ENCODE results near the gene MIPOL1. TPM values are rescaled to one million over a fixed set of nuclear protein-coding genes. Genes with fewer than 3 reads are reported as not detected.

Gene MIPOL1
- total and polyA plus RNA-seq, 2 of the 13 experiments (the other 11 are each of a cell fraction or from before 2014, with no cell fraction given) = 8.6 to 34.2 TPM

- TF ChIP-seq ZFYVE20 (CRISPR knock-in tag; IDR thresholded peaks at IDR 0.05; ENCODE audit: borderline replicate concordance, low read depth) (no peak), ELF3 (CRISPR knock-in tag; IDR thresholded peaks at IDR 0.05) (peak; percentile 33; the same call in 1 of the 2 replicates), ZMYM3 (CRISPR knock-in tag; IDR thresholded peaks at IDR 0.05) (no peak), ZNF256 (CRISPR knock-in tag; conservative IDR thresholded peaks at IDR 0.05) (no peak), SRSF9 (IDR thresholded peaks at IDR 0.05; ENCODE audit: borderline replicate concordance, insufficient read depth, low read depth, low read length, poor library complexity, severe bottlenecking) (no peak), ZNF329 (CRISPR knock-in tag; IDR thresholded peaks at IDR 0.05; ENCODE audit: low read depth) (no peak), HNRNPLL (IDR thresholded peaks at IDR 0.05; ENCODE audit: low read depth, low read length, poor library complexity, severe bottlenecking) (no peak), NRL (CRISPR knock-in tag; IDR thresholded peaks at IDR 0.05; ENCODE audit: borderline replicate concordance) (no peak), NFKBIZ (CRISPR knock-in tag; IDR thresholded peaks at IDR 0.05) (no peak), TGIF2 (CRISPR knock-in tag; IDR thresholded peaks at IDR 0.05) (no peak), MYC (CRISPR knock-in tag; IDR thresholded peaks at IDR 0.05; ENCODE audit: borderline replicate concordance) (no peak), ZFP37 (CRISPR knock-in tag; IDR thresholded peaks at IDR 0.05; ENCODE audit: borderline replicate concordance) (no peak), BHLHE40 (IDR thresholded peaks at IDR 0.05; ENCODE audit: low read length) (no peak), ZBTB1 (CRISPR knock-in tag; IDR thresholded peaks at IDR 0.05; ENCODE audit: borderline replicate concordance) (no peak), RAD21 (CRISPR knock-in tag; IDR thresholded peaks at IDR 0.05) (no peak), DR1 (CRISPR knock-in tag; IDR thresholded peaks at IDR 0.05) (no peak), ZNF441 (CRISPR knock-in tag; IDR thresholded peaks at IDR 0.05; ENCODE audit: borderline replicate concordance) (no peak), MTA3 (CRISPR knock-in tag; IDR thresholded peaks at IDR 0.05) (no peak)
- TF ChIP-seq, protein P1, sequence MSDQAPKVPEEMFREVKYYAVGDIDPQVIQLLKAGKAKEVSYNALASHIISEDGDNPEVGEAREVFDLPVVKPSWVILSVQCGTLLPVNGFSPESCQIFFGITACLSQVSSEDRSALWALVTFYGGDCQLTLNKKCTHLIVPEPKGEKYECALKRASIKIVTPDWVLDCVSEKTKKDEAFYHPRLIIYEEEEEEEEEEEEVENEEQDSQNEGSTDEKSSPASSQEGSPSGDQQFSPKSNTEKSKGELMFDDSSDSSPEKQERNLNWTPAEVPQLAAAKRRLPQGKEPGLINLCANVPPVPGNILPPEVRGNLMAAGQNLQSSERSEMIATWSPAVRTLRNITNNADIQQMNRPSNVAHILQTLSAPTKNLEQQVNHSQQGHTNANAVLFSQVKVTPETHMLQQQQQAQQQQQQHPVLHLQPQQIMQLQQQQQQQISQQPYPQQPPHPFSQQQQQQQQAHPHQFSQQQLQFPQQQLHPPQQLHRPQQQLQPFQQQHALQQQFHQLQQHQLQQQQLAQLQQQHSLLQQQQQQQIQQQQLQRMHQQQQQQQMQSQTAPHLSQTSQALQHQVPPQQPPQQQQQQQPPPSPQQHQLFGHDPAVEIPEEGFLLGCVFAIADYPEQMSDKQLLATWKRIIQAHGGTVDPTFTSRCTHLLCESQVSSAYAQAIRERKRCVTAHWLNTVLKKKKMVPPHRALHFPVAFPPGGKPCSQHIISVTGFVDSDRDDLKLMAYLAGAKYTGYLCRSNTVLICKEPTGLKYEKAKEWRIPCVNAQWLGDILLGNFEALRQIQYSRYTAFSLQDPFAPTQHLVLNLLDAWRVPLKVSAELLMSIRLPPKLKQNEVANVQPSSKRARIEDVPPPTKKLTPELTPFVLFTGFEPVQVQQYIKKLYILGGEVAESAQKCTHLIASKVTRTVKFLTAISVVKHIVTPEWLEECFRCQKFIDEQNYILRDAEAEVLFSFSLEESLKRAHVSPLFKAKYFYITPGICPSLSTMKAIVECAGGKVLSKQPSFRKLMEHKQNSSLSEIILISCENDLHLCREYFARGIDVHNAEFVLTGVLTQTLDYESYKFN (CRISPR knock-in tag; conservative IDR thresholded peaks at IDR 0.05) = peak; percentile 38; the same call in 1 of the 2 replicates
- TF ChIP-seq, protein P2, sequence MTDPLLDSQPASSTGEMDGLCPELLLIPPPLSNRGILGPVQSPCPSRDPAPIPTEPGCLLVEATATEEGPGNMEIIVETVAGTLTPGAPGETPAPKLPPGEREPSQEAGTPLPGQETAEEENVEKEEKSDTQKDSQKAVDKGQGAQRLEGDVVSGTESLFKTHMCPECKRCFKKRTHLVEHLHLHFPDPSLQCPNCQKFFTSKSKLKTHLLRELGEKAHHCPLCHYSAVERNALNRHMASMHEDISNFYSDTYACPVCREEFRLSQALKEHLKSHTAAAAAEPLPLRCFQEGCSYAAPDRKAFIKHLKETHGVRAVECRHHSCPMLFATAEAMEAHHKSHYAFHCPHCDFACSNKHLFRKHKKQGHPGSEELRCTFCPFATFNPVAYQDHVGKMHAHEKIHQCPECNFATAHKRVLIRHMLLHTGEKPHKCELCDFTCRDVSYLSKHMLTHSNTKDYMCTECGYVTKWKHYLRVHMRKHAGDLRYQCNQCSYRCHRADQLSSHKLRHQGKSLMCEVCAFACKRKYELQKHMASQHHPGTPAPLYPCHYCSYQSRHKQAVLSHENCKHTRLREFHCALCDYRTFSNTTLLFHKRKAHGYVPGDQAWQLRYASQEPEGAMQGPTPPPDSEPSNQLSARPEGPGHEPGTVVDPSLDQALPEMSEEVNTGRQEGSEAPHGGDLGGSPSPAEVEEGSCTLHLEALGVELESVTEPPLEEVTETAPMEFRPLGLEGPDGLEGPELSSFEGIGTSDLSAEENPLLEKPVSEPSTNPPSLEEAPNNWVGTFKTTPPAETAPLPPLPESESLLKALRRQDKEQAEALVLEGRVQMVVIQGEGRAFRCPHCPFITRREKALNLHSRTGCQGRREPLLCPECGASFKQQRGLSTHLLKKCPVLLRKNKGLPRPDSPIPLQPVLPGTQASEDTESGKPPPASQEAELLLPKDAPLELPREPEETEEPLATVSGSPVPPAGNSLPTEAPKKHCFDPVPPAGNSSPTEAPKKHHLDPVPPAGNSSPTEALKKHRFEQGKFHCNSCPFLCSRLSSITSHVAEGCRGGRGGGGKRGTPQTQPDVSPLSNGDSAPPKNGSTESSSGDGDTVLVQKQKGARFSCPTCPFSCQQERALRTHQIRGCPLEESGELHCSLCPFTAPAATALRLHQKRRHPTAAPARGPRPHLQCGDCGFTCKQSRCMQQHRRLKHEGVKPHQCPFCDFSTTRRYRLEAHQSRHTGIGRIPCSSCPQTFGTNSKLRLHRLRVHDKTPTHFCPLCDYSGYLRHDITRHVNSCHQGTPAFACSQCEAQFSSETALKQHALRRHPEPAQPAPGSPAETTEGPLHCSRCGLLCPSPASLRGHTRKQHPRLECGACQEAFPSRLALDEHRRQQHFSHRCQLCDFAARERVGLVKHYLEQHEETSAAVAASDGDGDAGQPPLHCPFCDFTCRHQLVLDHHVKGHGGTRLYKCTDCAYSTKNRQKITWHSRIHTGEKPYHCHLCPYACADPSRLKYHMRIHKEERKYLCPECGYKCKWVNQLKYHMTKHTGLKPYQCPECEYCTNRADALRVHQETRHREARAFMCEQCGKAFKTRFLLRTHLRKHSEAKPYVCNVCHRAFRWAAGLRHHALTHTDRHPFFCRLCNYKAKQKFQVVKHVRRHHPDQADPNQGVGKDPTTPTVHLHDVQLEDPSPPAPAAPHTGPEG (CRISPR knock-in tag; IDR thresholded peaks at IDR 0.05) = no peak
- TF ChIP-seq, protein P3, sequence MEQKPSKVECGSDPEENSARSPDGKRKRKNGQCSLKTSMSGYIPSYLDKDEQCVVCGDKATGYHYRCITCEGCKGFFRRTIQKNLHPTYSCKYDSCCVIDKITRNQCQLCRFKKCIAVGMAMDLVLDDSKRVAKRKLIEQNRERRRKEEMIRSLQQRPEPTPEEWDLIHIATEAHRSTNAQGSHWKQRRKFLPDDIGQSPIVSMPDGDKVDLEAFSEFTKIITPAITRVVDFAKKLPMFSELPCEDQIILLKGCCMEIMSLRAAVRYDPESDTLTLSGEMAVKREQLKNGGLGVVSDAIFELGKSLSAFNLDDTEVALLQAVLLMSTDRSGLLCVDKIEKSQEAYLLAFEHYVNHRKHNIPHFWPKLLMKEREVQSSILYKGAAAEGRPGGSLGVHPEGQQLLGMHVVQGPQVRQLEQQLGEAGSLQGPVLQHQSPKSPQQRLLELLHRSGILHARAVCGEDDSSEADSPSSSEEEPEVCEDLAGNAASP (CRISPR knock-in tag; IDR thresholded peaks at IDR 0.05; ENCODE audit: borderline replicate concordance) = no peak; the same call in 1 of the 2 replicates
These were observed 40.0 kb downstream of the MIPOL1 start (continued) for GRCh38 chr14:37237735-37238200.
